Fibroblast of lung (primary cell): Measurements from ENCODE around the gene FBRSL1. TPM values are rescaled to one million over a fixed set of nuclear protein-coding genes. Genes with fewer than 3 reads are reported as not detected.

Experiments
- DNase-seq, 2 donors: peaks; one replicate each; pipeline versions ENCODE4 v3.0.0 to v3.0.0-alpha.2; 2010; ENCODE audit warnings: low read depth in 2 of 2
- H2AFZ ChIP-seq: 2 replicates; pipeline ENCODE4 v1.5.1; 2012; ENCODE audit warnings: low read length, control low read depth, inconsistent platforms
- H3K27ac ChIP-seq: 2 replicates; pipeline ENCODE4 v1.5.1; 2011; ENCODE audit warnings: low read length, control low read depth; ENCODE audit not compliant: insufficient read depth
- H3K27me3 ChIP-seq: 2 replicates; pipeline ENCODE4 v1.5.1; 2011; ENCODE audit warnings: mild to moderate bottlenecking, low read length; ENCODE audit not compliant: control insufficient read depth, insufficient read depth
- H3K36me3 ChIP-seq: 2 replicates; pipeline ENCODE4 v1.5.1; 2011; ENCODE audit warnings: low read length; ENCODE audit not compliant: control insufficient read depth, insufficient read depth
- H3K4me1 ChIP-seq: 2 replicates; pipeline ENCODE4 v1.5.1; 2011; ENCODE audit warnings: low read length; ENCODE audit not compliant: control insufficient read depth, insufficient read depth; ENCODE audit errors: extremely low read depth
- H3K4me2 ChIP-seq: 2 replicates; pipeline ENCODE4 v1.5.1; 2011; ENCODE audit warnings: low read length, control low read depth; ENCODE audit not compliant: insufficient read depth; ENCODE audit errors: extremely low read depth
- H3K4me3 ChIP-seq, 4 experiments: fragments of 200-600 bp in 1 of 4; sonication (generic) in 1 of 4; replicated peaks in 1 of 4; 2 replicates each; pipeline ENCODE4 v1.5.1; 2011 to 2016; ENCODE audit warnings: low read length in 4 of 4, low read depth in 3 of 4, mild to moderate bottlenecking in 3 of 4, control low read depth in 2 of 4, inconsistent platforms in 1 of 4, mixed read lengths in 1 of 4; ENCODE audit not compliant: insufficient read depth in 1 of 4; ENCODE audit errors: control extremely low read depth in 1 of 4
- H3K79me2 ChIP-seq: 2 replicates; pipeline ENCODE4 v1.5.1; 2012; ENCODE audit warnings: mild to moderate bottlenecking, low read length, inconsistent platforms; ENCODE audit not compliant: control insufficient read depth, insufficient read depth
- H3K9ac ChIP-seq: 2 replicates; pipeline ENCODE4 v1.5.1; 2011; ENCODE audit warnings: mild to moderate bottlenecking, low read length, control low read depth; ENCODE audit not compliant: insufficient read depth
- H3K9me3 ChIP-seq: 2 replicates; pipeline ENCODE4 v1.5.1; 2012; ENCODE audit warnings: low read depth, low read length; ENCODE audit not compliant: control insufficient read depth, insufficient read depth
- H4K20me1 ChIP-seq: 2 replicates; pipeline ENCODE4 v1.5.1; 2011; ENCODE audit warnings: low read length; ENCODE audit not compliant: control insufficient read depth, insufficient read depth; ENCODE audit errors: extremely low read depth
- CTCF ChIP-seq, 2 donors: IDR thresholded peaks in 1 of 2; conservative IDR thresholded peaks in 1 of 2; 1 replicate in 1 of 2; 2 replicates in 1 of 2; pipeline ENCODE4 v1.5.1; 2011 to 2012; ENCODE audit warnings: low read length in 2 of 2, control low read depth in 1 of 2, inconsistent platforms in 1 of 2, low read depth in 1 of 2, mild to moderate bottlenecking in 1 of 2
- EZH2 ChIP-seq: IDR thresholded peaks from 2 replicates; pipeline ENCODE4 v1.5.1; 2012; ENCODE audit warnings: low read length, control low read depth, mild to moderate bottlenecking; ENCODE audit errors: missing control alignments
- polyA plus RNA-seq, 2 donors: library from polyadenylated mRNA; depleted of rRNA in 1 of 2; stranded (reverse) in 1 of 2; unstranded in 1 of 2; fragments of >200 nt; gene quantifications; 2 replicates each; pipeline ENCODE4 v1.2.1, GENCODE V29; 2011 to 2012; ENCODE audit warnings: missing spikeins in 1 of 2
- total RNA-seq: library from RNA; depleted of rRNA; stranded (reverse); fragments of >200 nt; gene quantifications from 2 replicates; pipeline ENCODE4 v1.2.1, GENCODE V29; 2014

FBRSL1 gene
- total and polyA plus RNA-seq, 2 donors (not counting 1 experiment from before 2014, with no cell fraction given) = 1.4 to 1.8 TPM

DNA sequence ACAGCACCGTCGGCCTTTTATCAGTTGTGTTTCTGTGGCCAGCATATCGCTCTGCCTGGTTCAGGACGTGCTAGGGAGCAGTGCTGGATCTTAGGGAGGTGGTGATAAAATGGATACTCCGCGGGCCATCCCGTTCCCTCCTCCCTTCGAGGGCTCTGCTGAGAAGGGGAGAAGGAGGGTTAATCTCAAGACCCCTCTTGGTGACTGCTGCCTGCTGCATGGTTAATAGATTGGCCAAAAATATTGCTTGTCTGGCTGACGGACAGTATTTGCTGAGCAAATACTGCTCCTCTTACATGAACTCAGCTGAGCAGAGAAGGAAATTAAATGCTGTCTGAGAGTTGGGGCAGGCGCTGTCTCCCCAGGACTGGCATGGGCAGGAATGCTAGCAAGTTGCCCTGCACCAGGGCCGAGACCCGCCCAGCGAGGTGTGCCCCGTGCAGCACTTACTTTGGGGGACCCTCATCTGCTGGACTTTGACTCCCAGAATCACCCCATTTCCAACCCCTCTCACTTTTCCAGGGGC lies 1.2 kb downstream of the FBRSL1 start:
- peak overlapping the region; percentile 95 for H3K4me2 ChIP-seq
- H3K9ac ChIP-seq = peak overlapping the region; percentile 70
- H3K27me3 ChIP-seq = no peaks in the 10 kb centered on the region
- H2AFZ ChIP-seq = no peak overlapping the region
- peaks cover 48% of the 10 kb centered on the region for H3K79me2 ChIP-seq
- no peaks in the 10 kb centered on the region for H3K4me1 ChIP-seq
- DNase-seq = no peak
- H4K20me1 ChIP-seq = no peaks in the 10 kb centered on the region
- no peak overlapping the region for H3K27ac ChIP-seq
- TF ChIP-seq EZH2 (no peak), CTCF (conservative IDR thresholded peaks at IDR 0.05 in 1 of 2, IDR thresholded peaks at IDR 0.05 in 1 of 2; ENCODE audit: low read depth in 1 of 2, low read length in 2 of 2) (no peak)
- H3K36me3 ChIP-seq = no peaks in the 10 kb centered on the region
- peak overlapping the region; percentile 72 to 89 (median 76) for H3K4me3 ChIP-seq
- H3K9me3 ChIP-seq = no peaks in the 10 kb centered on the region

DNA sequence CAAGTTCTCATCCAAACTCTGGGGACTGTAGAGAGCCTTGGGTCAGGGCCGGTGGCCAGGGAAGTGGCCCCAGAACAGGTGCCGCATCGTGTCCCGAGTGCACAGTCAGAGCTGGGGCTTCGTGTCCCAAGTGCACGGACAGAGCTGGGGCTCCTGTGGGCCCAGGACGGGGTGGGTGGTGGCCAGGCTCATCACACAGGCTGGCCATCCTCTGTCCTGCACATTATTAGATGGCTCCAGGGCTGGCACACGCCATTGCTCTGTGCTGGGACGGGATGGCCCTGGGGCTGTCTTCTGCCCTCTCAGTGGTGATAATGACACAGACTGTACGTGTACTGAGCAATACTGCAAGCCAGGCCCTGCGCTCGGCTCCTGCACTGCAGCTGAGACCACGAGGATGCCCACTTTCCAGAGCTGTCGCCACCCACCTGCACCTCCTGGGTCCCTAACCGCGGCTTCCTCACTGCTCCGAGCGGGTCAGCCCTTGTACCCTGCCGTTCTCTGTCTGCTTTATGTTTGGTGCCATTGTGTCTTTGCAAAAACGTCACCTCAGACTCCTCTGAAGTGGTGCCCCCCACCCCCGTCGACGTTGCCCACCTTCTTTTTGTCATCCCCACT lies 1.9 kb downstream of the FBRSL1 start:
- H4K20me1 ChIP-seq = no peaks in the 10 kb centered on the region

DNA sequence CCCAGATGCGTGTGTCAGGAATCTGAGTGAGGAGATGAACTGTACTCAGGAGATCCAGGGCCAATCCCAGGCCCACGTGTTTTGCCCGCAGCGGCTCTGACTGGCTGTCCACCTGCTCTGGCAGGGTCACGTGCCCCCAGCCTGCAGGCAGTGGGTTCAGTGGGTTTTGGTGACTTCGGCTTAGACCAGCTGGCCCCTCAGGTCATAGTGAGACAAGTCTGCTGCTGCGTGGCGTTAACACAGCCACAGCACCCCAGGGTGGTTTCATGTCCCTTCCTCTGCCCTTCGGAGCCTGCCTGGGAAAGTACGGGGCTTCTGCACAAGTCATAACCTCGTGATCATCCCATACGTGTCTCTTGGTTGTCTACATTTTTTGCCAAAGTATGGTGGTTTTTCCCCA lies 2.6 kb downstream of the FBRSL1 start:
- Histone ChIP-seq H3K9ac (no peak overlapping the region), H3K4me3 (peak overlapping the region in 1 of 4 experiments; percentile 78), H3K79me2 (peaks cover 56% of the 10 kb centered on the region), H4K20me1 (no peaks in the 10 kb centered on the region), H3K4me2 (peak overlapping the region; percentile 95), H3K27me3 (no peaks in the 10 kb centered on the region), H3K36me3 (no peaks in the 10 kb centered on the region), H3K9me3 (no peaks in the 10 kb centered on the region), H2AFZ (no peak overlapping the region), H3K4me1 (no peaks in the 10 kb centered on the region), H3K27ac (no peak overlapping the region)
- TF ChIP-seq EZH2 (no peak), CTCF (conservative IDR thresholded peaks at IDR 0.05 in 1 of 2, IDR thresholded peaks at IDR 0.05 in 1 of 2; ENCODE audit: low read depth in 1 of 2, low read length in 2 of 2) (no peak)
- DNase-seq = no peak

More for the DNA sequence above, 1.9 kb downstream of the FBRSL1 start:
- no peaks in the 10 kb centered on the region for H3K27me3 ChIP-seq
- DNase-seq = no peak
- TF ChIP-seq CTCF (conservative IDR thresholded peaks at IDR 0.05 in 1 of 2, IDR thresholded peaks at IDR 0.05 in 1 of 2; ENCODE audit: low read depth in 1 of 2, low read length in 2 of 2) = no peak
- TF ChIP-seq EZH2 = no peak
- no peak overlapping the region for H3K27ac ChIP-seq
- H3K36me3 ChIP-seq = no peaks in the 10 kb centered on the region
- H3K9ac ChIP-seq = no peak overlapping the region
- H3K79me2 ChIP-seq = peaks cover 52% of the 10 kb centered on the region
- H3K4me3 ChIP-seq = peak overlapping the region in 3 of 4 experiments; percentile 72 to 89 (median 78)
- H3K4me2 ChIP-seq = peak overlapping the region; percentile 95
- H3K4me1 ChIP-seq = no peaks in the 10 kb centered on the region
- H3K9me3 ChIP-seq = no peaks in the 10 kb centered on the region
- no peak overlapping the region for H2AFZ ChIP-seq
